ENCODE results near the gene FBL. TPM values are rescaled to one million over a fixed set of nuclear protein-coding genes. Genes with fewer than 3 reads are reported as not detected.

FBL gene
- polyA plus RNA-seq, 1 experiment, result 372 TPM

- Histone ChIP-seq H3K36me3 (ENCODE audit: control insufficient read depth, insufficient read depth, low read length) (peaks cover 6% of the 10 kb centered on the region; the same call in 1 of the 2 replicates), H3K27me3 (ENCODE audit: control insufficient read depth, insufficient read depth, low read length) (no peaks in the 10 kb centered on the region), H3K4me3 (ENCODE audit: low read depth, low read length) (no peak overlapping the region)
- POLR2A ChIA-PET, result no interaction called here
- DNase-seq (ENCODE audit: low read depth), result no peak
- peak; percentile 74 for TF ChIP-seq CTCF (IDR thresholded peaks at IDR 0.05; ENCODE audit: insufficient read depth, low read depth, low read length)
- CTCF ChIA-PET, result interaction anchor here (0.6 to 7.8 kb wide), 25 partner anchors 8 to 1395 kb away, joined by 3 to 104 read pairs (median 5); partner anchors contain the start of genes DYRK1B, PSMC4 and ZNF780A
Observed at GRCh38 chr19:39843919-39844793, 2.0 kb downstream of the FBL start.

DNA sequence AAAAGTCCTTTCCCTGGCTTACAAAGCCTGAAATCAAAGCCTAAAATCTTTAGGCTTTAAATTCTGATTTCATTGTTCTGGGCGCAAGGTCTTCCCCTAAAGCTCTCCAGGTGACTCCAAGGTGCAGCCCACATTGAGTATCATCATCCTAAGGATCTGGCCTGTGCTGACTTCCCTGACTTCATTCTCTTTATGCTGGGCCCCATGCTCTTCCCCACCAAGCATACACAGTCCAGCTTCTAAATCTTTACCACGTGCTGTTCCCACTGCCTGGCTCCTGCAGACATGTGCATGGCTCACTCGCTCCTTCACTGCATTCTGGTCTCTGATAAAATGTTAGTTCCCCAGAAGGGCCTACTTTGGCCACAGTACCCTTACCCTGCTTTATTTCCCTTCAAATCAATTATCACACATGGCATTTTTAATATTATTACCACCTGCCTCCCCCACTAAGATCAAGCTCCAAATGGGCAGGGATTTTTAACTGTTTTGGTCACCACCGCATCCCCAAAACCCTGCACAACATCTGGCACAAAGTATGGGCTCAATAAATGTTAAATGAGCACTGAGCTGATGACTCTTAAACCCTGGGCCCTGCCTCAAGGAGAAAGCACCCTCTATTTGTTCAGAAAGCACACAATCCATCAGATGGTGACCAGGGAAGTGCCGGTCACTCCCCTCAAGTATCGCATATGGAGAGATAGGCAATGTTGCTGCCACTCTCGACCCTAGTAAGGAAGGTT lies 3.3 kb downstream of the FBL start:
- no peak for DNase-seq (ENCODE audit: low read depth)
- POLR2A ChIA-PET, result no interaction called here
- CTCF ChIA-PET, result interaction anchor here (1.0 to 7.8 kb wide), 21 partner anchors 9 to 248 kb away, joined by 3 to 104 read pairs (median 6); partner anchors contain the start of genes DYRK1B, PSMC4 and ZNF780A
- Histone ChIP-seq H3K4me3 (ENCODE audit: low read depth, low read length) (no peak overlapping the region), H3K36me3 (ENCODE audit: control insufficient read depth, insufficient read depth, low read length) (peaks cover 15% of the 10 kb centered on the region), H3K27me3 (ENCODE audit: control insufficient read depth, insufficient read depth, low read length) (no peaks in the 10 kb centered on the region)
- no peak for TF ChIP-seq CTCF (IDR thresholded peaks at IDR 0.05; ENCODE audit: insufficient read depth, low read depth, low read length)

- Histone ChIP-seq H3K36me3 (ENCODE audit: control insufficient read depth, insufficient read depth, low read length) (peaks cover 22% of the 10 kb centered on the region), H3K27me3 (ENCODE audit: control insufficient read depth, insufficient read depth, low read length) (no peaks in the 10 kb centered on the region), H3K4me3 (ENCODE audit: low read depth, low read length) (no peak overlapping the region)
- ChIA-PET POLR2A (interaction anchor here (1.4 kb wide), 1 partner anchor 130 kb away, joined by 4 read pairs; the partner anchor contains the start of gene PSMC4), CTCF (interaction anchor here (1.0 to 7.8 kb wide), 6 partner anchors 8 to 299 kb away, joined by 3 to 104 read pairs (median 26); partner anchors contain the start of gene DYRK1B)
- TF ChIP-seq CTCF (IDR thresholded peaks at IDR 0.05; ENCODE audit: insufficient read depth, low read depth, low read length), result no peak
- DNase-seq (ENCODE audit: low read depth), result no peak
Observed at GRCh38 chr19:39841041-39841440, 5.1 kb downstream of the FBL start.

- Histone ChIP-seq H3K4me3 (ENCODE audit: low read depth, low read length) (no peak overlapping the region), H3K36me3 (ENCODE audit: control insufficient read depth, insufficient read depth, low read length) (peaks cover 22% of the 10 kb centered on the region), H3K27me3 (ENCODE audit: control insufficient read depth, insufficient read depth, low read length) (no peaks in the 10 kb centered on the region)
- ChIA-PET POLR2A (interaction anchor here (1.4 kb wide), 1 partner anchor 130 kb away, joined by 4 read pairs; the partner anchor contains the start of gene PSMC4), CTCF (interaction anchor here (4.5 to 7.8 kb wide), 3 partner anchors 14 to 51 kb away, joined by 18 to 104 read pairs (median 46); no protein-coding TSS in a partner anchor)
- no peak for DNase-seq (ENCODE audit: low read depth)
- no peak for TF ChIP-seq CTCF (IDR thresholded peaks at IDR 0.05; ENCODE audit: insufficient read depth, low read depth, low read length)
Observed at GRCh38 chr19:39840492-39840891, 5.7 kb downstream of the FBL start.

Measured in BJ (cell line).